ENCODE data around the gene NUDT13. TPM values are rescaled to one million over a fixed set of nuclear protein-coding genes. Genes with fewer than 3 reads are reported as not detected.

Gene NUDT13
- total and polyA plus RNA-seq, 12 donors = 1.4 to 11.0 (median 4.0) TPM

DNA sequence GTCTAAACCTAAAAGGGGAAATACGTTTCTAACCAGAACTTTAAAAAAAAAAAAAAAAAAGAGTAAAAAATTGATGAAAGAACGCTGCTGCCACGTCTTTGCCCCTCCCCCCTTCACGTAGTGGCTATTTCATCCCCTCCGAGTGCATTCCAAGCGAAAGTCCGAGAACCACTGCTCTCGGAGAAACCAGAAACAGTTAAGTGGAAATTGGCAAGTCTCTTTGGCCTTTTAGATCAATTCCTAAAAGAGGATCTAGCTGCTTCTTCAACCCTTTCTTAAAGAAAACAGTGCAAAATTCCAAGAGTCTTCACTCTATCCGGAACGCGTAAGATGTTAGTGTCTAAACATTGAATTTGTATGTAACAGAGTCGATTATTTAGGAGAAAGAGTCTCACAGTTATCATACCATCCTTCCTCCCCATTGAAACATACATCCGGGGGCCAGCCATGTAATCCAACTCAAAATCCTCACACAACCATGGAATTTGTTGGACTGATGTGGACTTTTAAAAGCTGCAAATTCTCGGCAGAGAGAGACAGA, 14.7 kb upstream of the NUDT13 start:
- H3K36me3 ChIP-seq = peaks cover 0 to 14% (median 0%) of the 10 kb centered on the region in 9 donors
- H3K9me3 ChIP-seq = no peaks in the 10 kb centered on the region
- H3K27ac ChIP-seq = peak overlapping the region; percentile 94 to 99 (median 96)
- TF ChIP-seq, protein P1, sequence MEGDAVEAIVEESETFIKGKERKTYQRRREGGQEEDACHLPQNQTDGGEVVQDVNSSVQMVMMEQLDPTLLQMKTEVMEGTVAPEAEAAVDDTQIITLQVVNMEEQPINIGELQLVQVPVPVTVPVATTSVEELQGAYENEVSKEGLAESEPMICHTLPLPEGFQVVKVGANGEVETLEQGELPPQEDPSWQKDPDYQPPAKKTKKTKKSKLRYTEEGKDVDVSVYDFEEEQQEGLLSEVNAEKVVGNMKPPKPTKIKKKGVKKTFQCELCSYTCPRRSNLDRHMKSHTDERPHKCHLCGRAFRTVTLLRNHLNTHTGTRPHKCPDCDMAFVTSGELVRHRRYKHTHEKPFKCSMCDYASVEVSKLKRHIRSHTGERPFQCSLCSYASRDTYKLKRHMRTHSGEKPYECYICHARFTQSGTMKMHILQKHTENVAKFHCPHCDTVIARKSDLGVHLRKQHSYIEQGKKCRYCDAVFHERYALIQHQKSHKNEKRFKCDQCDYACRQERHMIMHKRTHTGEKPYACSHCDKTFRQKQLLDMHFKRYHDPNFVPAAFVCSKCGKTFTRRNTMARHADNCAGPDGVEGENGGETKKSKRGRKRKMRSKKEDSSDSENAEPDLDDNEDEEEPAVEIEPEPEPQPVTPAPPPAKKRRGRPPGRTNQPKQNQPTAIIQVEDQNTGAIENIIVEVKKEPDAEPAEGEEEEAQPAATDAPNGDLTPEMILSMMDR (IDR thresholded peaks at IDR 0.05) = no peak
- no peaks in the 10 kb centered on the region for H3K27me3 ChIP-seq
- H3K4me3 ChIP-seq = peak overlapping the region; percentile 76 to 92 (median 85)
- intact Hi-C loops (cut with DNase I) = loop anchor here in 9 of 10 donors (1.0 to 10.0 kb wide), 6 partner anchors 15 to 69 kb away; partner anchors contain the start of genes NUDT13 (in 2 of the 9), ECD (in 1 of the 9) and FAM149B1 (in 1 of the 9)
- H3K4me1 ChIP-seq = peaks cover 0 to 58% (median 43%) of the 10 kb centered on the region in 9 donors
- 0% methylated on average over 14 of the region's 14 CpGs for WGBS, 2 donors
- ATAC-seq (peak in 3 of 8 donors; percentile 11 to 26 (median 13)), DNase-seq (peak; percentile 26 to 66)

DNA sequence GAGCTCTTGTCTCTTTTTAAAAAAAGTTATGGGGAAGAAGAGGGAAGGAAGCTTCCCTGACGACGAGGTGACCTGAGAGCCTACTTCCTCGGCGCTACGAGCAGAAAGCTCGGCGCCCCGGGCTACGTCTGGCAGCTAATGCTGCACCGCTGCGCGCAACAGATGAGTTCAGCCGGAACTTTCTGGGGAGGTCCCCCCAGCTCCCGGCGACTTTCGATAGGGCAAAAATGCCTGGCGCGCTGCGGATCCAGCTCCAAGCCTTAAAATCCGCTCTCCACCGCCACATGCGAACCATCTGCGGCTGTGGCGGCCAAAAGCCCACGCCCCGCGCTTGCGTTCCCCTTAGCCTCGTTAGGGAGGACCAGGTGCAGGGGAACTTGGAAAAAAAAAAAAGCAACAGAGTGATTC, 14.2 kb upstream of the NUDT13 start:
- Histone ChIP-seq H3K27me3 (no peaks in the 10 kb centered on the region), H3K27ac (peak overlapping the region; percentile 94 to 99 (median 96)), H3K4me3 (peak overlapping the region; percentile 76 to 92 (median 85)), H3K4me1 (peaks cover 0 to 58% (median 39%) of the 10 kb centered on the region in 9 donors), H3K36me3 (peaks cover 0 to 19% (median 0%) of the 10 kb centered on the region in 9 donors), H3K9me3 (no peaks in the 10 kb centered on the region)
- peak; percentile 47 to 74 (median 64) for ATAC-seq
- TF ChIP-seq, protein P1 (IDR thresholded peaks at IDR 0.05) = no peak
- 0% methylated on average over 29 of the region's 29 CpGs for WGBS, 2 donors
- peak; percentile 54 to 70 for DNase-seq
- intact Hi-C loops (cut with DNase I) = loop anchor here in 9 of 10 donors (1.0 to 10.0 kb wide), 6 partner anchors 15 to 69 kb away; partner anchors contain the start of genes NUDT13 (in 2 of the 9), ECD (in 1 of the 9) and FAM149B1 (in 1 of the 9)

DNA sequence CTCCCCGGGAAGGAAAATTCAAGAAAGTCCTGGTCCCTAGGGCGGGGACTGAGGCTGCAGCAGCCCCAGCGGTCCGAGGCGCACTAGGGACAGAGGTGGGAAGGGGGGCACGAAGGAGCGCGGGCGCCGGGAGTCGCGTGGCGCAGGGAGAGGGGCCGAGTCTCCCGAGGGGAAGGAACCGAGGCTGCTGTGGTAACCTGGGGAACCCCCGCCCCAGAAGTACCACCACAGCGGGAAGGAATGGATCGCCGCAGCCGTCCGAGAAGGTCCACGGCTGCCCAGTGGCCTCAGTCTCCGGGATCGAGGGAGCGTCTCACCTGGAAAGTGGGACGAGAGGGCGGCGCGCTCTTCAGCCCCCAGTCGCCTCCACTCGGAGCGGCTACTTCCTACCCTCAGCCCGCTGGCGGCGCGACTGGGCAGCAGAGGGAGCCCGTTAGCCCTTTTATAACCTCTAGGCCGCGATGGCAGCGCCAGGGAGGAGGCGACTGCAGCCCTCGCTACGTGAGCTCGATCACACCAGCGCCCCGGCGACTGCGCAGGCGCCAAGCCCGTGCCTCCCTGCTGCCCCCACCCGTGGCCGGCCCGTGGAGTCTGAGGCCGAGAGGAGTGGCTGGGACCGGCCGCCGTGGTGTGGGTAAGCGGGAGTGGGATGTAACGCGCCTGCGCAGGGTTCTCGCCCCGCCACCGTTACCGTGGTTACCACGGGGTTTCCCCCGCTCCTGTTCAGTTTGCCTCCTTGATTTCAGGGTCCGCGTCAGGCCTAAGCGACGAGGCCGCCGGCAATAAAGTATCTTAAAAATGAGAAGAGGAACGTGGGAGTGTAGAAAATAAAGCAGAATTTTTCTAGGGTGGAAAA, 13.6 kb upstream of the NUDT13 start, which contains the start of gene P4HA1:
TSS of gene P4HA1 (minus strand) at position 418 of the 856 bp plus-strand sequence. CDS start 21,983 bp downstream, outside the sequence.
- TF ChIP-seq, protein P1 (IDR thresholded peaks at IDR 0.05) = peak; percentile 33 to 92 (median 69)
- Histone ChIP-seq H3K4me3 (peak within 1 kb of the TSS; percentile 76 to 92 (median 85)), H3K4me1 (peaks cover 0 to 51% (median 38%) of the 10 kb centered on the region in 9 donors), H3K27me3 (no peaks in the 10 kb centered on the region), H3K27ac (peak within 1 kb of the TSS; percentile 94 to 99 (median 96)), H3K9me3 (no peaks in the 10 kb centered on the region), H3K36me3 (peaks cover 0 to 21% (median 0%) of the 10 kb centered on the region in 9 donors)
- ATAC-seq (peak; percentile 97 to 98 (median 98)), DNase-seq (peak; percentile 99 to 100)
- intact Hi-C loops (cut with DNase I) = loop anchor here in 9 of 10 donors (1.0 to 10.0 kb wide), 7 partner anchors 14 to 68 kb away; partner anchors contain the start of genes NUDT13 (in 3 of the 9), ECD (in 1 of the 9) and FAM149B1 (in 1 of the 9)
- 0% methylated on average over 75 of the region's 75 CpGs for WGBS, 2 donors

DNA sequence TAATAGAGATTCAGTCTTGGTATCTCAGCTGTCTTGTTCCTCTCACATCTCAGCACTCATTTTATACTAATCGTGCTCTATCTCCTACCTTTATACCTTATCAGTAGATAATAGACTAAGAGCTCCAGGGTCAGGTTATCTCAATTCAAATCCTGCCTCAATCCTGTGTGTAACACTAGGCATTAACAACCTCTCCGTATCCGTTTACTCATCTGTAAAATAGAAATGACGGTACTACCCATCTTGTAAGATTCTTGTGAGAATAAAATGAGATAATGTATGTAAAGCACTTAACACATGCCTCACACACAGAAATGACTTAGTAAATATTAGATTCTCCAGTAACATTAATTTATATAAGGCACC, 13.0 kb upstream of the NUDT13 start:
- TF ChIP-seq, protein P1 (IDR thresholded peaks at IDR 0.05) = no peak
- Histone ChIP-seq H3K27ac (peak overlapping the region; percentile 94 to 99 (median 96)), H3K4me3 (peak overlapping the region in 9 of 10 donors; percentile 76 to 92 (median 85)), H3K36me3 (peaks cover 0 to 21% (median 0%) of the 10 kb centered on the region in 9 donors), H3K4me1 (peaks cover 0 to 45% (median 34%) of the 10 kb centered on the region in 9 donors), H3K27me3 (no peaks in the 10 kb centered on the region), H3K9me3 (no peaks in the 10 kb centered on the region)
- no peak for DNase-seq
- intact Hi-C loops (cut with DNase I) = loop anchor here in 8 of 10 donors (1.0 to 10.0 kb wide), 6 partner anchors 13 to 68 kb away; partner anchors contain the start of genes NUDT13 (in 3 of the 8), ECD (in 1 of the 8) and FAM149B1 (in 1 of the 8)
- ATAC-seq = no peak
- WGBS, 2 donors = 30 to 33% methylated on average over 4 of the region's 4 CpGs
